ENCODE data around the gene GALR3. TPM values are rescaled to one million over a fixed set of nuclear protein-coding genes. Genes with fewer than 3 reads are reported as not detected.

The GALR3 gene
- total RNA-seq, 2 donors from 2014 or later = not detected

DNA sequence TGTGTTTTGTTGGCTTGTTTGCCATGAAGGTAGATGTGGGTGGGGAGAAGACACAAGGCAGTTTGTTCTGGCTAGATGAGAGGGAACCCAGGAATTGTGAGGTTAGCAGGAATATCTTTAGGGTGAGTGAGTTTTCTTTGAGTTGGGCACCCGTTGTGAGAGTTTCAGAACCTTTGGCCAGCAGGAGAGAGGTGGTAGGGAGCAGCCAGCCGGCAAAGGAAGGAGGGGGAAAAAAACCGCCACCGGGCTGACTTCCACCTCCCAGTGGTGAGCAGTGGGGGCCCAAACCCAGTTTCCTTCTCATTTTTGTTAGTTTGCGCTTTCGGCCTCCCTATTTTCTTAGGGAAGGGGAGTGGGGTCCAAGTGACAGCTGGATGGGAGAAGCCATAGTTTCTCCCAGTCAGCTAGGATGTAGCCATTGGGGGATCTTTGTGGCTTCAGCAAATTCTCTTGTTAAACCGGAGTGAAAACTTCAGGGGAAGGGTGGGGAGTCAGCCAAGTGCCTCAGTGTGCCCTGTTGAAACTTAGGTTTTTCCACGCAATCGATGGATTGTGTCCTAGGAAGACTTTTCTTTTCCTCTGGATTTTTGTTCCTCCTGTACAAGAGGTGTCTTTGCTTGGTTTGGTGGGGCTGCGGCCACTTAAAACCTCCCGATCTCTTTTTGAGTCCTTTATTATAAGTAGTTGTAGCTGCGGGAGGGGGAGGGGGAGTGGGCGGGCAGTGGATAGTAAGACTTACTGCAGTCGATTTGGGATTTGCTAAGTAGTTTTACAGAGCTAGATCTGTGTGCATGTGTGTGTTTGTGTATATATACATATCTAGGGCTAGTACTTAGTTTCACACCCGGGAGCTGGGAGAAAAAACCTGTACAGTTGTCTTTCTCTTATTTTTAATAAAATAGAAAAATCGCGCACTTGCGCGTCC, 16.5 kb upstream of the GALR3 start:
- peak in 3 of 4 donors; percentile 43 to 64 (median 49) for DNase-seq
- H3K4me3 ChIP-seq = peak overlapping the region; percentile 3 to 52
- peak overlapping the region; percentile 49 to 92 (median 89) for H3K27ac ChIP-seq
- no peaks in the 10 kb centered on the region for H3K36me3 ChIP-seq (replicated peaks in 1 of 2; ENCODE audit: insufficient read depth in 1 of 2, low read depth in 2 of 2)
- H3K4me1 ChIP-seq = peaks cover 71% of the 10 kb centered on the region
- no peaks in the 10 kb centered on the region for H3K27me3 ChIP-seq
- TF ChIP-seq, protein P1, sequence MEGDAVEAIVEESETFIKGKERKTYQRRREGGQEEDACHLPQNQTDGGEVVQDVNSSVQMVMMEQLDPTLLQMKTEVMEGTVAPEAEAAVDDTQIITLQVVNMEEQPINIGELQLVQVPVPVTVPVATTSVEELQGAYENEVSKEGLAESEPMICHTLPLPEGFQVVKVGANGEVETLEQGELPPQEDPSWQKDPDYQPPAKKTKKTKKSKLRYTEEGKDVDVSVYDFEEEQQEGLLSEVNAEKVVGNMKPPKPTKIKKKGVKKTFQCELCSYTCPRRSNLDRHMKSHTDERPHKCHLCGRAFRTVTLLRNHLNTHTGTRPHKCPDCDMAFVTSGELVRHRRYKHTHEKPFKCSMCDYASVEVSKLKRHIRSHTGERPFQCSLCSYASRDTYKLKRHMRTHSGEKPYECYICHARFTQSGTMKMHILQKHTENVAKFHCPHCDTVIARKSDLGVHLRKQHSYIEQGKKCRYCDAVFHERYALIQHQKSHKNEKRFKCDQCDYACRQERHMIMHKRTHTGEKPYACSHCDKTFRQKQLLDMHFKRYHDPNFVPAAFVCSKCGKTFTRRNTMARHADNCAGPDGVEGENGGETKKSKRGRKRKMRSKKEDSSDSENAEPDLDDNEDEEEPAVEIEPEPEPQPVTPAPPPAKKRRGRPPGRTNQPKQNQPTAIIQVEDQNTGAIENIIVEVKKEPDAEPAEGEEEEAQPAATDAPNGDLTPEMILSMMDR (IDR thresholded peaks at IDR 0.05) = peak in 3 of 7 experiments; percentile 19 to 27 (median 21)
- peak in 1 of 3 donors; percentile 21 for TF ChIP-seq POLR2A (IDR thresholded peaks at IDR 0.05)
- no peaks in the 10 kb centered on the region for H3K9me3 ChIP-seq
- ATAC-seq = no peak
- intact Hi-C loops (cut with DNase I) = no loop called here
- WGBS, 2 donors = 0 to 1% methylated on average over 17 to 19 of the region's 19 CpGs

DNA sequence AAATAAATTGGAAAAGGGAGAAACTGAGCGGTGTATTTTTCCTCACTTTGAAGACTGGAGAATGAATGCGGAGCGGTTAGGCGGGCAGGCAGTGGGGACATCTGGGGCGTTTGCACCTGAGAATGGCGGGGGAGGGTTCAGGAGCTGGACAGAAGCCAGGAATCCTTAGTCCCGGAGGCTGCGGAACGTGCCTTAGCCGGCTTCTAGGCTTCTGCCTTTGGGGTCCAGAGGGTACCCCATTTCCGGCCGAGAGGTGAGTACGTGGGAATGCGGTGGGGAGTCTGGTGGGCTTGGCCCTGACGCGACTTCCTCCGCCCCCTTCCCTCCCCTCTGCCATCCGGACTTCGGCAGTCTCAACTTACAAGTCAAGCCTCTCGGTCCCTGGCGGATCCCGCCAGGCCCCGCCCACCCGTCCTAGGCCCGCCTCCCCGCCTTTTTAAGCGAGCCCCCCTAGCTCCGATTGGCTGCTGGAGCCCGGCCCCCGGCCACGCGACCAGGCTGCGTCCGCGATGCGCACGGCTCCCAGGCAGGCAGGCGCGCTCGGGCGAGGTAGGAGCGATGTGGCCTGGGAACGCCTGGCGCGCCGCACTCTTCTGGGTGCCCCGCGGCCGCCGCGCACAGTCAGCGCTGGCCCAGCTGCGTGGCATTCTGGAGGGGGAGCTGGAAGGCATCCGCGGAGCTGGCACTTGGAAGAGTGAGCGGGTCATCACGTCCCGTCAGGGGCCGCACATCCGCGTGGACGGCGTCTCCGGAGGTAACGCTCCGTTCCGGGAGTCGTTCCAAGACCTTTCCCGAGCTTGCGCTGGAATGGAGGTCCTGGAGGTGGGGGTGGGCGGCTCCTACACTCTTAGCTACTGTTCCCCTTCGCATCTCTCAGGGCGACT, 15.5 kb upstream of the GALR3 start, which contains the start of gene GCAT:
TSS of gene GCAT (plus strand) at position 525 of the 884 bp plus-strand sequence. CDS start at position 559, 34 bp downstream.
- intact Hi-C loops (cut with DNase I) = no loop called here
- Histone ChIP-seq H3K4me1 (peaks cover 70% of the 10 kb centered on the region), H3K27me3 (no peaks in the 10 kb centered on the region), H3K27ac (peak within 1 kb of the TSS; percentile 68 to 92 (median 89)), H3K9me3 (no peaks in the 10 kb centered on the region), H3K36me3 (replicated peaks in 1 of 2; ENCODE audit: insufficient read depth in 1 of 2, low read depth in 2 of 2) (no peaks in the 10 kb centered on the region), H3K4me3 (peak within 1 kb of the TSS; percentile 14 to 52)
- peak; percentile 80 to 88 (median 86) for TF ChIP-seq POLR2A (IDR thresholded peaks at IDR 0.05)
- TF ChIP-seq, protein P1 (IDR thresholded peaks at IDR 0.05) = peak in 1 of 7 experiments; percentile 3
- peak; percentile 97 to 98 (median 97) for DNase-seq
- 0% methylated on average over 10 to 73 of the region's 73 CpGs for WGBS, 2 donors
- ATAC-seq = peak; percentile 81

DNA sequence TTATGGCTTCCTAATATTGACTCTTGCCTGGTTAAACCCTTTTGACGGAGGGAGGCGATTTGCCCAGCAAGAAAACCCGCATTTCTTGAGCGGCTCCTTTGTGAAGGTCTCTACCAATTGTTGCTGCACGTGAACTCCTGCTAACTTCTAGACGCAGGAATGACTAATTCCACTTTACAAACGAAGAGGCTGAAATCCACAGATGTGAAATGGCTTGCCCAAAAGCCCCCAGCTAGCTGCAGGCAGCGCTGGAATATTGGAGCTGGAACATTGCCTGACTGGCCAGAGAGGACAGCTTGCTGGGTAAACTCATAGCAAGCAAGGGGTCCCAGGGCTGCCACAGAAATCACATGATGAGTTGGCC, 14.9 kb upstream of the GALR3 start:
- H3K9me3 ChIP-seq = no peaks in the 10 kb centered on the region
- no peaks in the 10 kb centered on the region for H3K27me3 ChIP-seq
- intact Hi-C loops (cut with DNase I) = no loop called here
- TF ChIP-seq POLR2A (IDR thresholded peaks at IDR 0.05) = no peak
- TF ChIP-seq, protein P1 (IDR thresholded peaks at IDR 0.05) = no peak
- no peak for ATAC-seq
- 3 to 7% methylated on average over 5 to 8 of the region's 8 CpGs for WGBS, 2 donors
- no peaks in the 10 kb centered on the region for H3K36me3 ChIP-seq (replicated peaks in 1 of 2; ENCODE audit: insufficient read depth in 1 of 2, low read depth in 2 of 2)
- peak in 1 of 4 donors; percentile 38 for DNase-seq
- peak overlapping the region; percentile 13 to 52 for H3K4me3 ChIP-seq
- peak overlapping the region; percentile 64 to 92 (median 89) for H3K27ac ChIP-seq
- H3K4me1 ChIP-seq = peaks cover 63% of the 10 kb centered on the region

DNA sequence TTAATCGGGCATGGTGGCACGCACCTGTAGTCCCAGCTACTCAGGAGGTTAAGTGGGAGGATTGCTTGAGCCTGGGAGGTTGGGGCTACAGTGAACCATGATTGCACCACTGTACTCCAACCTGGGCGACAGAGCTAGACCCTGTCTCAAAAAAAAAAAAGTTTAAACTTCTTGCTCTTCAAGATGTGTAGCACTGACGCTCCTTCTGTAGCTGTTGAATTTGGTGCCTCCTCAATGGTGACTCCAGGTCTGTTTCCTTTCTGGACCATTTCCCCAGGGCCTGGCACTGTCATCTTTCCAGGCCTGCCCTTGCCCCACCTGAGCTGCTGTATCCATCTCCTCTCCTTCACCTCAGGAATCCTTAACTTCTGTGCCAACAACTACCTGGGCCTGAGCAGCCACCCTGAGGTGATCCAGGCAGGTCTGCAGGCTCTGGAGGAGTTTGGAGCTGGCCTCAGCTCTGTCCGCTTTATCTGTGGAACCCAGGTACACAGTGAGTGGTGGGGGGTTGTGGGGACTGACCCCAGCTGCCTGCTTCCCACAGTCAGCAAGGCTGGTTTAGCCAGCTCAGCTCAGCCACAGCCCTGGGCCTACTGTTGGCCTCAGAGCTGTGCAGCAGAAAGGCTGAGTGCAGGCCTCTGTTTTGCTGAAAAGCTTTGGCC, 13.4 kb upstream of the GALR3 start:
- WGBS, 2 donors = 30 to 48% methylated on average over 5 of the region's 5 CpGs
- Histone ChIP-seq H3K27ac (peak overlapping the region; percentile 39 to 92 (median 89)), H3K4me1 (peaks cover 49% of the 10 kb centered on the region), H3K27me3 (no peaks in the 10 kb centered on the region), H3K9me3 (no peaks in the 10 kb centered on the region), H3K4me3 (no peak overlapping the region), H3K36me3 (replicated peaks in 1 of 2; ENCODE audit: insufficient read depth in 1 of 2, low read depth in 2 of 2) (no peaks in the 10 kb centered on the region)
- TF ChIP-seq POLR2A (IDR thresholded peaks at IDR 0.05) = peak; percentile 39 to 70 (median 70)
- TF ChIP-seq, protein P1 (IDR thresholded peaks at IDR 0.05) = no peak
- DNase-seq = peak; percentile 85 to 93 (median 92)
- ATAC-seq = peak; percentile 55
- intact Hi-C loops (cut with DNase I) = no loop called here
